ENCODE measurements around the gene COX19.

The COX19 gene

GRCh38 chr7:974820-975681, at the start of gene COX19:
COX19 (minus strand) TSS chr7:975549; CDS start chr7:975509, 40 bp downstream.
- DNase-seq (ENCODE audit: low read depth in 2 of 2), result peak; percentile 86 to 87

- no peak for DNase-seq (ENCODE audit: low read depth in 2 of 2)
These were observed 49.0 kb upstream of the COX19 start for GRCh38 chr7:1024331-1024841.

- no peak for DNase-seq (ENCODE audit: low read depth in 2 of 2)
These were observed 47.6 kb upstream of the COX19 start for GRCh38 chr7:1022801-1023465.

GRCh38 chr7:1022356-1022755, 47.0 kb upstream of the COX19 start:
- no peak for DNase-seq (ENCODE audit: low read depth in 2 of 2)

GRCh38 chr7:1021931-1022330, 46.6 kb upstream of the COX19 start:
- no peak for DNase-seq (ENCODE audit: low read depth in 2 of 2)

GRCh38 chr7:1021366-1021765, 46.0 kb upstream of the COX19 start:
- no peak for DNase-seq (ENCODE audit: low read depth in 2 of 2)

GRCh38 chr7:1020849-1021251, 45.5 kb upstream of the COX19 start:
- no peak for DNase-seq (ENCODE audit: low read depth in 2 of 2)

GRCh38 chr7:1019789-1020610, 44.7 kb upstream of the COX19 start:
- DNase-seq (ENCODE audit: low read depth in 2 of 2), result no peak

- DNase-seq (ENCODE audit: low read depth in 2 of 2), result no peak
These were observed 44.0 kb upstream of the COX19 start for GRCh38 chr7:1019255-1019785.

- no peak for DNase-seq (ENCODE audit: low read depth in 2 of 2)
These were observed 43.0 kb upstream of the COX19 start for GRCh38 chr7:1018334-1018695.

GRCh38 chr7:1017586-1018333, 42.4 kb upstream of the COX19 start:
- DNase-seq (ENCODE audit: low read depth in 2 of 2), result no peak

GRCh38 chr7:1016577-1017531, 41.5 kb upstream of the COX19 start:
- DNase-seq (ENCODE audit: low read depth in 2 of 2), result no peak

GRCh38 chr7:1015196-1016121, 40.1 kb upstream of the COX19 start:
- no peak for DNase-seq (ENCODE audit: low read depth in 2 of 2)

- DNase-seq (ENCODE audit: low read depth in 2 of 2), result no peak
These were observed 39.3 kb upstream of the COX19 start for GRCh38 chr7:1014681-1015080.

- DNase-seq (ENCODE audit: low read depth in 2 of 2), result no peak
These were observed 38.2 kb upstream of the COX19 start for GRCh38 chr7:1013581-1013980.

- no peak for DNase-seq (ENCODE audit: low read depth in 2 of 2)
These were observed 37.4 kb upstream of the COX19 start for GRCh38 chr7:1012716-1013095.

- DNase-seq (ENCODE audit: low read depth in 2 of 2), result no peak
These were observed 36.8 kb upstream of the COX19 start for GRCh38 chr7:1012004-1012715.

- DNase-seq (ENCODE audit: low read depth in 2 of 2), result no peak
These were observed 36.1 kb upstream of the COX19 start for GRCh38 chr7:1011297-1012003.

All from stimulated activated CD8-positive, alpha-beta memory T cell treated with anti-CD3 and anti-CD28 coated beads, Interleukin-2, amount 100 ng/mL, for 48 hours (primary cell).